HG02759 (cell line): ENCODE results near the gene LSP1.
A peak's percentile ranks its signal among the peaks of the same experiment; 100 is the strongest.
"Not testable (repeated sequence)": the region's sequence is repeated elsewhere in the genome, so short reads cannot be mapped to it uniquely, and the experiment has no call there.

Experiments
- ATAC-seq: cut with Tn5 transposase; IDR thresholded peaks from one replicate; pipeline ENCODE4 v1.9.1; 2021; ENCODE audit warnings: mild to moderate bottlenecking, moderate library complexity; ENCODE audit not compliant: unreplicated experiment

Gene LSP1

DNA sequence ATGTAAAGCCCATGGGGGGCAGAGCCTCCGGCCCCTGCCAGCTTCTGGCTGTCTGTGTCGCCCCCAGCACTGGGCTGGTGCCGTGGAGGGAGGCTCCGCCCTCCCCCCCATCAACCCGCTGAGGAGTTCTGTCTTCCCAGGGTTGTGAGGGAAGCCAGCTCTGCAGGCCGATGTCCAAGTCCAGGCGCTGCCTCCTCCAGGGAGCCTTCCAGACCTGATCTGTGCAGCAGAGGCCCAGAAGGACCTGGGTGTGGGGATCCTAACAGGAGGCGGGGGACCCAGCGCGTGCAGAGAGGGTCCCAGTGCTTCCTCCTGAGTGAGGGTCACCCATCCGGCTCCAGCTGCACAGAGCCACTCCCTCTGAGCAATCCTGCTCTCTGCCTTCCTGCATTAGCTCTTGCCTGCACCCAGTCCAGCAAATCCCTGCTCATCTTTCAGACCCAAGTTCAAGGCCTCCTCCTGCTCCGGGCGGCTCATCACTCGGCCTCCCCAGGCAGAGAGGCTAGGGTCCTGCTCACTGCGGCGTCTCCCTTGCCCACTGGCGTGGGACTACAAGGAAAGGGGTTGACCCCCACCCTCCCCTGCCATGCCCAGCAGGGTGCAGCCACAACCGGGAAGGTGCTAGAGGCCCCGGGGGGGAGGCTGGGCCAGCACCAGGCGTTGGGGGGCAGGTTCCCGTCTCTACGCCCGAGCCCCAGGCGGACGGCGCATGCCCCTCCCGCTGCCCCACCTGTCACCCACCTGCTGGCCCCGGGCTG is 22.4 kb downstream of the LSP1 start:
- ATAC-seq, result no peak

DNA sequence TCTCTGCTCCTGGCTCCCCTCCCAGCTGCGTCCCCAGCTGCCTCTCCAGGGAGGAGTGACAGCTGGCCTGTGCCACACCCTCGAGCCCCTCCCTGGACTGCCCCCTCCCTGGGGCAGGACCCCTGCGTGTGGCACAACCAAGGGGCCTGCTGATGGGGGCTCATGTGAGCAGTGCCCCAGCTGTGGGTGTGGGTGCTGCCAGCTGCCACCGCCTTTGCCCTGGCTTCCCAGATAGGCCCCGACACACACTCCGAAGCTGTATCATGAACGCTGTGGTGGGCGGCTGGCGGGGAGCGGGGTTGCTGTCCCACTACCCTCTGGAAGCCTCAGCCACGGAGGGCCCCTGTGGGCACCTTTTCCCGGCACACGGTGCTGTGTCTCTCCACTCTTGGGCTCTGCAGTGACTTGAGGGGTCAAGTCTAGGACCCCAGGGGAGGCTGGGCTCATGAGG is 23.0 kb downstream of the LSP1 start:
- not testable (repeated sequence) for ATAC-seq

DNA sequence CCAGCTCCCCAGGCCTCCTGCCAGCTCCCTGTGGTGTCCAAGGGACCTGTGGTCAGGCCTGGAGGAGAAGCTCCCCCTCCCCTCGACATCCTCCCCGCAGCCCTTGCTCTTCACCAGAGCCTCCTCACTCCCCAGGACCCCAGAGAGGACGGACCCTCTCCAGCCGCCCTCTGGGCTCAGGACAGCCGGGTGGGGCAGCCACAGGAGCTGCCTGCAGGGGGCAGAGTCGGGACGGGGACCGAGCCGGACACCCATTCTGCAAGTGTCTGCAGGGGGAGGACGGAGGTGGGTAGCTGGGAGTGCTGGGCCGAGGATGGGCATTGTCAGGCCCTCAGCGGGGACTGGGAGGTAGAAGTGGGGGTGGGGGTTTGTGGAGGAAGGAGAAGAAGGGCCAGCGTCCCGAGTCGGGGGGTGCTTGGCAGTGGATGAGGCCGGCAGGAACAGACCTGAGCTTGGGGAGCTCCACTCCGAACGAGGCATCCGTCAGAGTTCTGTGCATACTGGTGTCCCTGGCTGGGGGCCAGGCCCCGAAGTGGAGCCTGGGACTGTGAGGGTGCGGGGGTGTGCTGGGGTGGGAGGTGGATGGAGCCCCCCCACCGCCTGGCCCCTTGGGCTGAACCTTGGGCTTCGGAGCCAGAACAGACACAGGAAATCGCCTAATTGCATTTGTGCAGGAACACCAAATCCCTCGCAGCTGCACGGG is 23.6 kb downstream of the LSP1 start:
- ATAC-seq, result no peak

DNA sequence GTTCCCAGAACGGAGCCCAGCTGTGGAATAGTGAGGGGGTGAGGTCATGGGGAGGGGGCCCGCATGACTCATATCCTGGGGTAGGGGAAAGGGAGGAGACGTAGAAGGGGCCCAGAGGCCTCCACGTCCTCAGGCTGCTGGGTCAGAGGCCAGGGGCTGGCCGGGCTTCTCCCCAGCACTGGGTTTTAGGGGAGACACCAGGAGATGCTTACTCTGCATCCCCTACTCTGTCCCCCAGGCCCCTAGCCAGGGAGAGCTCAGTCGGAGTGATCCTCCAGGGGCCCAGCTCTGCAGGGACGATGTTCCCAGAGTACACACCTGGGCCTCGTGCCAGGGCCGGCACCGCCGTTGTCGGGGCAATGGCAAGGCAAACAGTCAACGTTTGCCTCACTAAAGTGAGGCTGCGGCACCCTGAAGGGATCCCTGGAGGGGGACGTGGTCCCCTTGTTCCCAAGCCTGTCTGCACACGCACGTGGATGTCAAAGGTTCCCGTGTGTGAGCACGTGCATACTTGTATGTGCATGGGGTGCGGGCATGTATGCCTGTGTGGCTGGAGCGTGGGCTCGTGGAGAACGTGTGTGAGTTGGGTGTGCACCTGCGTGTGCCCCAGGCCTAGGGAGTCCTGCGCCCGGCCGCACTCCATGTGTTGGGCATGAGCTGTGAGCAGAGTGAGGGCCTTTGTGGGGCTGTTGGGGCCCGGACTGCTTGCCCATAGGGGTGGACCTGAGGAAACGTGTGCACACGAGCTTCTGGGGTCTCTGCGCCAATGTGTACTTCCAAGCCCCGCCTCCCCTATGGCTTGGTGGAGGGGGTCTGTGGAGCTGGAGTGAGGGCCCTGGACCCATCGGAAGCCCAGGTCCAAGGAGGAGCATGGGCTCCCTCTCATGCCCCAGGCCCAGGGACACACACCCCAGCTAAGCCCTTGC is 24.6 kb downstream of the LSP1 start:
- ATAC-seq, result no peak

DNA sequence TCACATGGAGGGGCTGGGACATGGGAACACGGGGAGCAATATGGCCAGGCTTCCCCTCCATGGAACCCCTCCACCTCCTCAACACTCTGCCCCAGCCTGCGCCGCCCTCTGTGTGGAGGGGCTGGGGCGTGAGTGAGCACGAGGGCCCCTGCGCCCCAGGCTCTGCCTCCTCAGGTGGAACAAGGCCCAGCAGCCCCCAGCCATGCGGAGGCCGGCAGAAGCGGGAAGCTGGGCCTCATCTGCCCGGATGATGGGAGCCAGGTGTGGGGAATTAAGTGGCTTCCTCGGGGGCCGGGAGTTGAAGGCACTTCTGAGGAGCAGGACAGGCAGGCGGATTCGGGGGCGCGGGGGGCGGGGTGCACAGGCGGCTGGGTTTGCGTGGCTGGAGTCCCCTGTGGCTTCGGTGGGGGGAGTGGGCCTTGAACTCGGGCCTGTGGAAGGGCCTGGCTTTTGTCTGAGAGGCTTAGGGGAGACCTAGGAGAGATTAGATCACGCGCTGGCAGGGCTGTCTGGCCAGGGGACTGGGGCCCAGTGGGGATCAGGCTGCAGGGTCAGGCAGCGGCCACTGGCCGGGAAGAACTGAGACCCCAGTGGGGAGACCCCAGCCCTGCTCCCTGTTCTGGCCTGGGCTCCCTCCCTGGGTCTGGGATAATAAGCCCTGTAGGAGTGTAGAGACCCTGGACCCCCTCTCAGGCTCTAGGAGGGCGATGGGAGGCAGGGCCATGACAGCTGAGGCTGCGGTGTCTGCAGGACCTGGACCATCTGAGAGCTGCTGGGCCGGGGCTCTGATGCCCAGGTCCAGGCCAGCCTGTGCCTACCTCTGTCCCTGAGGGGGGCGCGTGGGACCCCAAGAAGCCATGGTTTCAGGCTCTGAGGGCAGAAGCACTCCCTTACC is 25.5 kb downstream of the LSP1 start:
- no peak for ATAC-seq

DNA sequence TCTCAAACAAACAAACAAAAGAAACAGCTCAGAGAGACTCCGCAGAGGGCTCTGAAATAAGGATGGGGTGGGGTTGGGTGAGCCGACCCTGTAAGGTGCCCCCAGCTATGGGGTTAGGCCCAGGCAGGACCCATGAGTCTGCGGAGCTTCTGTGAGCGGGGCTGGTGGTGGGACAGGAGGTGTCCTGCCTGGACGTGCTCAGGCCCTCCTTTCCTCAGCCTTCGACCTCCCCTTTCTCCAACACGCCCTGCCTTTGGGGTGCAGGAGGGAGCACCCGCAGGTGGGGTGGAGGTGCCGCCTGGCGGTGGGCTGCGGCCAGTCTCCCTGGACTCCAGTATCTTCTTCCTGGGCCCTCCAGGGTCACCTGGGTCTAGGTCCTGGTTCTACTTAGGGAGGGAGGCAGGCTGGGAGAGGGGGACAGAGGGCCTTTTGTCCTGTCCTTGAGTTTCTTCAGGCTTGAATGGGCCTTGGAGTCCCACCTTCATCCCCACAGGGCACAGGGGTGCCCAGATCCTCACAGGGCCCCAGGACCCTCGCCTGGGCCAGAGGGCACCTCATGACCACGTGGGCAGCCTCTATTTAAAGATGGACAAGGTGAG is 26.6 kb downstream of the LSP1 start:
- ATAC-seq, result no peak

DNA sequence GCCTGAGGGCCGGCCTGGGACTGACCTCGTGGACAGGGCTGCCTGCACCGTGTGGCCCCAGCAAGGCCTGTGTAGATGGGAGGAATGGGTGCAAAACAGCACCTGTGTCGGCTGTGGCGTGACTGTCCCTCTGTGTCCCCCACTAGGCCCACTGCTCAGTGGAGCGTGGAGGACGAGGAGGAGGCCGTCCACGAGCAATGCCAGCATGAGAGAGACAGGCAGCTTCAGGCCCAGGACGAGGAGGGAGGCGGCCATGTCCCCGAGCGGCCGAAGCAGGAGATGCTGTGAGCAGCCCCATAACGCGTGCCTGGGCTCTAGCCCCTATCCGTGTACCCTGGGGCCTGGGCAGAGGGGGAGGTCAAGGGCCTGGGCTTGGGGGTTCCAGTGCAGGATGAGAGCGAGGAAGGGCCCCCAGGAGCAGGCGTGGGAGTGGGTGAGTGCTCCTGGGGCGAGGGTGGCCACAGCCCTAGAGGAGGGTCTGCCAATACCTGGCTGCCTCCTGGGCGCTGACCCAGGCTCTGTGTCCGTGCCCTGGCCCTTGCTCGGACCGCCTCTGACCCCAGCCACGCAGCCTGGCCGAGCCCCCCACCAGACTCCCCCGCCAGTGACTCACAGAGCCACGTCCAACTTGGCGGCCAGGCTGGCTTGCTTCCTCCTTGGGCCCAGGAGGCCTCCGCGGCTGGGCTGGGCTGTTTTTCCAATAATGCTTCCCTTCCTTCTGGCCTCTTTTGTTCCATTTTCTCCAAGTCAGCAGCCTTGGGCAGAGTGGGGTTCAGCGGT is 27.2 kb downstream of the LSP1 start:
- no peak for ATAC-seq

DNA sequence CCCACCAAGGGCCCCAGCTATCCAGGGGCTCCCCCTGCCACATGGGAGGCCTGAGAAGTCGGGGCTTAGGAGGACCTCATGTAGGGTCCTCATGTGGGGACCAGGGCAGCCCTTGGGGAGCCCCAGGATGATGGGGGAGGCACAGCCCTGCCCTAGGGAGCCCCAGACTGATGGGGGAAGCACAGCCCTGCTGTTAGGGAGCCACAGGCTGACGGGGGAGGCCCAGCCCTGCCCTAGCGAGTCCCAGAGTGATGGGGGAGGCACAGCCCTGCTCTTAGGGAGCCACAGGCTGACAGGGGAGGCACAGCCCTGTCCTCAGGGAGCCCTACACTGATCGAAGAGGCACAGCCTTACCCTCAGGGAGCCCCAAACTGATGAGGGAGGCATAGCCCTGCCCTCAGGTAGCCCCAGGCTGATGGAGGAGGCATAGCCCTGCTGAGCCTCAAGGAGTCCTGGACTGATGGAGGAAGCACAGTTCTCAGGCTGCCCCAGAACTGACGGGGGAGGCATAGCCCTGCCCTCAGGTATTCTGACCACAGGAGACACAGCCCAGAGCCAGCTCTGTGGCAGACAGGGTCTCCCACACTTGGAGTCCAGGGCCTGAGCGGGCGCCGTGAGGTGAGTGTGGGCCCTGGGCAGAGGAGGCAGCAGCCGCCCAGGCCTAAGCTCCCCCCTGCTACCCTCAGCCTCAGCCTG is 28.0 kb downstream of the LSP1 start:
- no peak for ATAC-seq

DNA sequence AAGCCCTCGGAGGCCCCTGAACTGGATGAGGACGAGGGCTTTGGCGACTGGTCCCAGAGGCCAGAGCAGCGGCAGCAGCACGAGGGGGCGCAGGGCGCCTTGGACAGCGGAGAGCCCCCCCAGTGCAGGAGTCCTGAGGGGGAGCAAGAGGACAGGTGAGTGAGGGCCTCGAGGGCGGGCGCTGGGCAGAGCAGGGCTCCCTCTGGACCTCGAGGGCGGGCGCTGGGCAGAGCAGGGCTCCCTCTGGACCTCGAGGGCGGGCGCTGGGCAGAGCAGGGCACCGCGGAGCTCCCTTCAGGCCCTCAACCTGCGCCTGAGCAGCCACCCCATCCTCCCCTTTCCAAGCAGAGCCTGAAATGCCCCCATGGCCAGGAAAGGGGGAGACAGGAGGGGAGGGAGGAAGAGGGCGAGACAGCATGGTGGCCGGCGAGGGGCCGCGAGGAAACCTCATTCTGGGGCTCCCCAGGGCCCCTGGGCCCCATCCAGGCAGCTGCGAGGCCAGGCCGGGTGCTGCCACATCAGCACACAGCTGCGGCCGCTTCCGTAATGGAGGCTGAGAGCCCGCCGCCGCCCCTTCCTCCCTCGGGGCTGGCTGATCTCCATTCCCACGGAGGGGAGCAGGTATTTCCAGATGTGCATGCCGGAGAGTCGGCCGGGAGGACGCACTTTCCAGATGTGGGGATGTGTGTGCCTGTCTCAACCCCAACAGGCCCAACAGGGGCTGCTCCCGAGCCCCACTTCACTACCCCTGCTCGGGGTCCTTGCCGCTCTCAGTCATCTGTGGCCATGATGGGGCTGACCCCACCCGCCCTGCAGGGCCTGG is 28.8 kb downstream of the LSP1 start:
- ATAC-seq, result no peak

DNA sequence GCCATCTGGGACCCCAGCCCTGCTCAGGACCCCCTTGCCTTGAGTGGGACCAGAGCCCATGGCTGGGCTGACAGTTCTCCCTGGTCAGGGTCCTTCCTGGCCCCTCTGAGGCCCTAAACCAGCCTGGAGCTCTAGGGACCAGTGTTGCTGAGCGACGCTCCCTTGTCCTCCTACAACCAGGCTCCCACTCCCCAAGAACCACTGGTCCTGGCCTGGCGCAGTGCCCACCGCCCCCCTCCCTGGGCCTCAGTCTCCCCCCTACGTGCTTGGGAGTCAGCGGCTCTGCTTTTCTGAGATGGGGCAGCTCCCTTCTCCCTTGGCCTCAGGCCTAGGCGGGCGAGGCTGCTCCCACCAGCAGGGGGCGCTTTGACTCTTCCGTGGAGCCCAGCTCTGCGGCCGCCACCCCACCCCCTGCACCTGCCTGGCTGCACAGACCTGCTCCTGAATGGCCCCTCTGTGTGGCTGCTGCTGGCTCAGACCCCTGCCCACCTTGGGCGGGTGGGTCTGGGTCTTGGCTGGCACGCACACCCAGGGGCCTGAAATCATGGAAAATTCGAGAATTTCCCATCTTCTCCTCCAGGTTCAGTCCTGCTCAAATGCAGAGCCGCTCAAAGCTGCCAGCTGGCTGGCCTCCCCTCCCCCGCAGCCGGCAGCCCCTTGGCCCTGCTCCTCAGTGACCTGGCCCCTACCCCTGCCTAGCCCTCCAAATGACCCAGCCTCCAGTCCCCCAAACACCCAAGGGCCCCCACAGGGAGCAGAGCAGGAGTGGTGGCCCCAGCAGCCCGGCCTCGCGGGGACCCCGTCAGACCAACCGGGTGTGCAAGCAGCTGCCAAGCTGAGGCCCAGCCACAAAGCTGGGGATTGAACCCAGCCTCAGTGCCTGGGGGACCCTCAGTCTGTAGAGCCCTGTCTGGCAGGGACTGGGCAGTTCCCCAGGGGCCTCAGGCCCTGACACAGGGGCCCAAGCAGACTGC is 29.7 kb downstream of the LSP1 start:
- ATAC-seq, result peak; percentile 80

DNA sequence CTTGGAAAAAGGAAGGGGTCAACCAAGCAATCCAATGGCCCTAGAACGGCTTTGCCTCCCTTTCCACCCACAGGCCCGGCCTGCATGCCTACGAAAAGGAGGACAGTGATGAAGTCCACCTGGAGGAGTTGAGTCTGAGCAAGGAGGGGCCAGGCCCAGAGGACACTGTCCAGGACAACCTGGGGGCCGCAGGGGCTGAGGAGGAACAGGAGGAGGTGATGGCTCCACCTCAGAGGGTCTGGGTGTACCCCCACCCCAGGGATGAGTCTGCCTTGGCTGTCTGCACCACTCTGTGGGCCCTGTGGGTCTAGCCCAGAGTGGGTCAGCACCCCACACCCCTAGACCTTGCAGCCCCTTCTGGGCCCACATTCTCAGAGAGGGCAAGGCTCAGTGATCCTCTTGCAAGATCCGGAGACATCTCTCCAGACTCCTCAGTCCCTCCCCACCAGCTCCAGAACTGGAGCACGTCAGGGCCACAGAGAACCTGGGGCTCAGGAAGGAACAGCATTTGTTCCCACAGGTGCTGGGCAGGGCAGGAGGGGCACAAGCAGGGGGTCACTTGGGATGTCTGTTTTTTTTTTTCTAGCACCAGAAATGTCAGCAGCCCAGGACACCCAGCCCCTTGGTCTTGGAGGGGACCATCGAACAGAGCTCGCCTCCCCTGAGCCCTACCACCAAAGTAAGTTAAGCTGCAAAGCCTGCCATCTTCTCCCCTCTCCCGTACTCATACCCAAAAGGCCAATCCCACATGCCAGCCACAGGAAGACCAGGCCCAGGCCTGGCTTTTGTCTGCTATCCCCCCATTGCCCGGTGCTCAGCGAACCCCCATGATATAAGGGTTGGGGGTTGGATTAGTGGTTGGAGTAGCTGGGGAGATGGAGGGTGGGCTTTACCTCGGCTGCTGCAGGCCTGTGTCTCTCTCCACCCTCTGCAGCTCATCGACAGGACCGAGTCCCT is 30.7 kb downstream of the LSP1 start:
- ATAC-seq, result no peak

DNA sequence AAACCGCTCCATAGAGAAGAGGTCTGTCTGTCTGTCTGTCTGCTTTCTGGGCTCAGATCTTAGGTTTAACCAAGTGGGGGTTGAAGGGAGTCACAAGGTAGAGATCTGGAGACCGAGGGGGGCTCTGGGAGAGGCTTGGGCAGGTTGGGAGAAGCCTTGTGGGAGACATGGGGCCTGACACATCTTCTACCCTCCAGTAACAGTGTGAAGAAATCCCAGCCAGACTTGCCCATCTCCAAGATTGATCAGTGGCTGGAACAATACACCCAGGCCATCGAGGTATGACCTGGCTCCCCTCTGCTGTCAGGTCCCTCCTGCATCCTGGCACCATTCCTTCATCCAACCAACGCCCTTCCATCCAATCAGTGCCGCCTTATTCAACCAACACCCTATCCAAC is 31.4 kb downstream of the LSP1 start:
- no peak for ATAC-seq

DNA sequence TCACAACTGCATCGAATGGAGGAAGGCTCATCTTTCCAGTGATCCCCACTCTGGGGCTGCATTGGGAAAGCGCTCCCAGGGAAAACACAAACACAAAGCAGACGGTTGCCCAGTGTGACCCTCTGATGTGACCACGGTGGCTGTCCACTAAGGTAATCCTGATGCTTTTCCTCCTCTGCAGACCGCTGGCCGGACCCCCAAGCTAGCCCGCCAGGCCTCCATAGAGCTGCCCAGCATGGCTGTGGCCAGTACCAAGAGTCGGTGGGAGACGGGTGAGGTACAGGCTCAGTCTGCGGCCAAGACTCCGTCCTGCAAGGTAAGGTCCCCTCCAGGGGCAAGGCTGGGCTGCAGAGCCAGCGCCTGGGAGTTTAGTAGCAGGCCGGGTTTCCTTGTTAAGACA is 33.7 kb downstream of the LSP1 start:
- ATAC-seq, result not testable (repeated sequence)

DNA sequence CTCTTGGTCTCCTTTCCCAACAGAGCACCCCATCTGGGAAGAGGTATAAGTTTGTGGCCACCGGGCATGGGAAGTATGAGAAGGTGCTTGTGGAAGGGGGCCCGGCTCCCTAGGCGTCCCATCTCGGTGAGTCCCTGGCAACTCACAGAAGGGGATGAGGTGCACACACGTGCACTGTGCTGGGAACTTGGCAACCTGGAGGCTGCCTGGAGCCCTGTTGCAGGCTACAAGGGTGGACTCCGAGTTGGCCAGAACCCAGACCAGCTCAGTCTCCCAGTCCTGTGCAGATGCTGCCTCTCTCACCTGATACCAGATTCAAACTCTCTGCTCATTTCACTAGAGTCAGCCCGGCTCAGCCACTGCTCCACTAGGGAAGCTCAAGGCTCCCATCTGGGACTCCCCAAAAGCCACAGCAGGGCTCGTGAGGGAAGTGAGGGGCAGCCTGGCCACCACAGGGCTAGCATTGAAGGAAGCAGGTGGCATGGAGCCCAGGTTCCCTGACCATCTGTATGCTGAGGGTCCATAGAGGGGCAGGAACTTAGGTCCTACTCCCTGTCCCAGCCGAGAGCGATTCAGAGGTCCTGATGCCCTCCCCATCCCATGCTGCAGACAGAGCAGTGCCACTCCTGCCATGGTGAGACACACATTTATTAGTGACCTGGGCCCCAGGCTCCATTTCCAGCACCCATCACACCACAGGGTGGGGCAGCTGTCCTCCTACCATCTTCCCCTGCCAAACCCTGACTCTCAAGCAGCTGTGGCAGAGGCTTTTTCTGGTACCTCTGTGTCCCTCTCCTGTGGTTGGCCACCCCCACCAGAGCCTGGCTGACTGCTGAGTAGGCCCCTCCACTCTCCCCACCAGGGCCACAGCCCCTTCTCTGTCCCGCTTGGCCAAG is 34.8 kb downstream of the LSP1 start:
- ATAC-seq, result no peak
